GM23338 (cell line): ENCODE measurements around the gene PPP2R2D. TPM values are rescaled to one million over a fixed set of nuclear protein-coding genes. Genes with fewer than 3 reads are reported as not detected.

Source experiments
- ATAC-seq: fragments of 200-7000 bp; cut with Tn5 transposase; 3 replicates; pipeline ENCODE4 v1.9.1; 2020
- DNase-seq: peaks from one replicate; pipeline ENCODE4 v3.0.0-alpha.2; 2015; ENCODE audit warnings: low spot score
- H2AFZ ChIP-seq: fragments of 200-600 bp; sonication (generic); 2 replicates; pipeline ENCODE4 v1.8.0; 2016; ENCODE audit warnings: antibody characterized with exemption, mild to moderate bottlenecking, moderate library complexity
- H3F3A ChIP-seq: fragments of 200-600 bp; sonication (generic); replicated peaks from 2 replicates; pipeline ENCODE4 v1.8.0; 2017; ENCODE audit warnings: antibody characterized with exemption, mixed run types, low read depth
- H3K27ac ChIP-seq: fragments of 200-600 bp; sonication (generic); 2 replicates; pipeline ENCODE4 v1.6.1; 2016; ENCODE audit warnings: low read depth
- H3K27me3 ChIP-seq: fragments of 200-600 bp; sonication (generic); 2 replicates; pipeline ENCODE4 v1.8.0; 2016; ENCODE audit warnings: mild to moderate bottlenecking, mixed run types, moderate library complexity; ENCODE audit not compliant: insufficient read depth
- H3K36me3 ChIP-seq: fragments of 200-600 bp; sonication (generic); 2 replicates; pipeline ENCODE4 v1.8.0; 2016; ENCODE audit warnings: mild to moderate bottlenecking; ENCODE audit not compliant: insufficient read depth
- H3K4me1 ChIP-seq: fragments of 200-600 bp; sonication (generic); 2 replicates; pipeline ENCODE4 v1.8.0; 2016; ENCODE audit warnings: mild to moderate bottlenecking, moderate library complexity; ENCODE audit not compliant: insufficient read depth
- H3K4me2 ChIP-seq: fragments of 200-600 bp; sonication (generic); 2 replicates; pipeline ENCODE4 v1.7.1; 2017; ENCODE audit warnings: mixed run types
- H3K4me3 ChIP-seq: fragments of 200-600 bp; sonication (generic); 2 replicates; pipeline ENCODE4 v1.6.1; 2016; ENCODE audit warnings: mixed run types
- H3K79me2 ChIP-seq: fragments of 200-600 bp; sonication (generic); replicated peaks from 2 replicates; pipeline ENCODE4 v1.8.0; 2017; ENCODE audit warnings: mild to moderate bottlenecking; ENCODE audit not compliant: insufficient read depth
- H3K9me2 ChIP-seq: fragments of 200-600 bp; sonication (generic); 2 replicates; pipeline ENCODE4 v1.8.0; 2017; ENCODE audit not compliant: insufficient read depth
- H4K20me1 ChIP-seq: fragments of 200-600 bp; sonication (generic); replicated peaks from 2 replicates; pipeline ENCODE4 v1.8.0; 2017; ENCODE audit warnings: mild to moderate bottlenecking; ENCODE audit not compliant: insufficient read depth
- H3K27ac Mint-ChIP-seq: 2 replicates; pipeline ENCODE4 v1.8.0; 2020; ENCODE audit warnings: inconsistent platforms, mild to moderate bottlenecking, moderate library complexity, mixed read lengths
- H3K27me3 Mint-ChIP-seq: 3 replicates; pipeline ENCODE4 v1.8.0; 2022; ENCODE audit warnings: low read depth, mild to moderate bottlenecking, moderate library complexity, mixed read lengths, inconsistent platforms; ENCODE audit not compliant: insufficient read depth, poor library complexity
- H3K36me3 Mint-ChIP-seq: 3 replicates; pipeline ENCODE4 v1.8.0; 2021; ENCODE audit warnings: low read depth, mild to moderate bottlenecking, inconsistent platforms, moderate library complexity, mixed read lengths
- H3K4me1 Mint-ChIP-seq: 3 replicates; pipeline ENCODE4 v1.8.0; 2020; ENCODE audit warnings: mild to moderate bottlenecking, inconsistent platforms, mixed read lengths
- H3K4me3 Mint-ChIP-seq: 3 replicates; pipeline ENCODE4 v1.8.0; 2021; ENCODE audit warnings: moderate library complexity, mild to moderate bottlenecking, inconsistent platforms, mixed read lengths
- H3K9me3 Mint-ChIP-seq: 3 replicates; pipeline ENCODE4 v1.8.0; 2020; ENCODE audit warnings: moderate library complexity, mild to moderate bottlenecking, inconsistent platforms, mixed read lengths
- CREB1 ChIP-seq: fragments of 250-450 bp; sonication (Bioruptor Pico); IDR thresholded peaks from 2 replicates; pipeline ENCODE4 v1.5.0; 2020; ENCODE audit warnings: low read depth, mild to moderate bottlenecking, moderate library complexity
- CTCF ChIP-seq, 2 experiments: fragments of 200-600 bp in 1 of 2; sonication (generic) in 1 of 2; conservative IDR thresholded peaks; 2 replicates each; pipeline versions ENCODE4 v1.5.1 to v1.6.1; 2016 to 2017; ENCODE audit warnings: antibody characterized with exemption in 2 of 2, low read depth in 2 of 2, mild to moderate bottlenecking in 2 of 2, moderate library complexity in 1 of 2
- ETS1 ChIP-seq: IDR thresholded peaks from 2 replicates; pipeline ENCODE4 v1.6.1; 2016; ENCODE audit warnings: antibody characterized with exemption
- EZH2phosphoT487 ChIP-seq: fragments of 200-600 bp; sonication (generic); IDR thresholded peaks from one replicate; pipeline ENCODE4 v1.8.1; 2018; ENCODE audit warnings: antibody characterized with exemption; ENCODE audit not compliant: unreplicated experiment
- ZNF462 ChIP-seq: fragments of 250-450 bp; sonication (Bioruptor Pico); IDR thresholded peaks from 2 replicates; pipeline ENCODE4 v1.5.0; 2020; ENCODE audit warnings: mild to moderate bottlenecking, moderate library complexity
- polyA plus RNA-seq: library from polyadenylated mRNA; unstranded; fragments of >200 nt; fragmentation: Nextera tagmentation; extraction: Ambion mirVana; gene quantifications from 2 replicates; pipeline ENCODE4 v1.2.1, GENCODE V29; 2016
- total RNA-seq: library from RNA; depleted of rRNA; stranded (reverse); fragments of >200 nt; shearing (Covaris generic); gene quantifications from 2 replicates; pipeline ENCODE4 v1.2.3, GENCODE V29; 2014

PPP2R2D gene
- total and polyA plus RNA-seq, 2 experiments from 2014 or later = 28.8 to 33.7 TPM

- H2AFZ ChIP-seq = no peak overlapping the region
- peaks cover 11% of the 10 kb centered on the region for H3K27me3 Mint-ChIP-seq
- no peaks in the 10 kb centered on the region for H4K20me1 ChIP-seq
- no peak overlapping the region for H3K27ac ChIP-seq
- H3K9me3 Mint-ChIP-seq = no peaks in the 10 kb centered on the region; the same call in 2 of the 3 replicates
- ATAC-seq = no peak
- H3K79me2 ChIP-seq = no peaks in the 10 kb centered on the region
- H3K4me3 ChIP-seq = no peak overlapping the region
- H3K27ac Mint-ChIP-seq = no peak overlapping the region
- TF ChIP-seq CREB1 (CRISPR knock-in tag) (no peak), ZNF462 (CRISPR knock-in tag) (no peak), EZH2phosphoT487 (no peak)
- H3K9me2 ChIP-seq = no peaks in the 10 kb centered on the region
- no peak overlapping the region for H3K4me2 ChIP-seq
- no peak for DNase-seq
- H3F3A ChIP-seq = no peaks in the 10 kb centered on the region
- H3K36me3 Mint-ChIP-seq = no peaks in the 10 kb centered on the region
- no peaks in the 10 kb centered on the region for H3K36me3 ChIP-seq
- H3K4me1 Mint-ChIP-seq = no peaks in the 10 kb centered on the region
- H3K4me1 ChIP-seq = no peaks in the 10 kb centered on the region
- no peak overlapping the region for H3K4me3 Mint-ChIP-seq
- no peaks in the 10 kb centered on the region for H3K27me3 ChIP-seq
Observed at GRCh38 chr10:131853610-131853964, 47.2 kb upstream of the PPP2R2D start.

GRCh38 chr10:131854579-131855335, 46.1 kb upstream of the PPP2R2D start:
- no peak overlapping the region for H3K4me3 ChIP-seq
- DNase-seq (no peak), ATAC-seq (no peak)
- H3K4me2 ChIP-seq = no peak overlapping the region
- H3K36me3 ChIP-seq = no peaks in the 10 kb centered on the region
- no peak overlapping the region for H3K27ac Mint-ChIP-seq
- H3K9me3 Mint-ChIP-seq = no peaks in the 10 kb centered on the region; the same call in 2 of the 3 replicates
- H3K79me2 ChIP-seq = no peaks in the 10 kb centered on the region
- H2AFZ ChIP-seq = no peak overlapping the region
- H3F3A ChIP-seq = no peaks in the 10 kb centered on the region
- H3K4me3 Mint-ChIP-seq = no peak overlapping the region
- H3K4me1 Mint-ChIP-seq = no peaks in the 10 kb centered on the region
- no peaks in the 10 kb centered on the region for H3K4me1 ChIP-seq
- no peaks in the 10 kb centered on the region for H4K20me1 ChIP-seq
- no peak overlapping the region for H3K27ac ChIP-seq
- H3K36me3 Mint-ChIP-seq = no peaks in the 10 kb centered on the region
- H3K9me2 ChIP-seq = no peaks in the 10 kb centered on the region
- no peaks in the 10 kb centered on the region for H3K27me3 ChIP-seq
- H3K27me3 Mint-ChIP-seq = peaks cover 12% of the 10 kb centered on the region
- TF ChIP-seq CTCF (conservative IDR thresholded peaks at IDR 0.05; ENCODE audit: low read depth in 2 of 2) (peak in 1 of 2 experiments; percentile 33; a peak in 2 of 4 replicates), ETS1 (no peak)
